GM12865 (cell line): ENCODE measurements around the gene TRIM28.

ENCODE experiments used
- DNase-seq: peaks from one replicate; pipeline ENCODE4 v3.0.0; 2010; ENCODE audit warnings: low read depth
- H3K4me3 ChIP-seq: 2 replicates; pipeline ENCODE4 v1.5.1; 2011; ENCODE audit warnings: mild to moderate bottlenecking, low read depth, low read length, control low read depth
- TF ChIP-seq, protein P1 (sequence below): IDR thresholded peaks from 2 replicates; pipeline ENCODE4 v1.5.1; 2011; ENCODE audit warnings: low read length, control low read depth, low read depth, inconsistent platforms; ENCODE audit not compliant: insufficient read depth; ENCODE audit errors: missing control alignments

The TRIM28 gene

DNA sequence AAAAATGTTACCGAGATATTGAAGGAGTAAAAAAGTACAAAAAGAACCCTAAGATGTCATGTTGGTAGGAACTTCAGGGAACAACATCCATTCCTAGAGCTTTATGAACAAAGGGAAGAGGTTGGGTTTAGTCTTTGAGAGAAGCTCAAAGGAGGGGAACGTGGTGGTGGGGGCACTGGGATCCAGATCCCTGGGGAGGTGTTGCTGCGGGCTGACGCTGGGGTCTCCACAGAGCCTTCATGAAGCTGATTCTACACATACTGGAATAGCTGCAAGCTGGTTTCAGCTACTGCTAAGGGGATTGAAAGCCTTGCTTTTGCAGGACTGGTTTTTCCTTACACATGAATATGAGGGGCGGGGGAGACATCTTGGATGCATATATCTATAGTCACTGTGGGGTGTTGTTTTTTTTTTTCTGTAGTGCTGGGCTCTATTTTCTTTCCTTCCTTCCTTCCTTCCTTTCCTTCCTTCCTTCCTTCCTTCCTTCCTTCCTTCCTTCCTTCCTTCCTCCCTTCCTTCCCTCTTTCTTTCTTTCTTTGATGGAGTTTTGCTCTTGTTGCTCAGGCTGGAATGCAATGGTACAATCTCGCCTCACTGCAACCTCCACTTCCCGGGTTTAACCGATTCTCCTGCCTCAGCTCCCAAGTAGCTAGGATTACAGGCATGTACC lies 35.7 kb downstream of the TRIM28 start:
- TF ChIP-seq, protein P1, sequence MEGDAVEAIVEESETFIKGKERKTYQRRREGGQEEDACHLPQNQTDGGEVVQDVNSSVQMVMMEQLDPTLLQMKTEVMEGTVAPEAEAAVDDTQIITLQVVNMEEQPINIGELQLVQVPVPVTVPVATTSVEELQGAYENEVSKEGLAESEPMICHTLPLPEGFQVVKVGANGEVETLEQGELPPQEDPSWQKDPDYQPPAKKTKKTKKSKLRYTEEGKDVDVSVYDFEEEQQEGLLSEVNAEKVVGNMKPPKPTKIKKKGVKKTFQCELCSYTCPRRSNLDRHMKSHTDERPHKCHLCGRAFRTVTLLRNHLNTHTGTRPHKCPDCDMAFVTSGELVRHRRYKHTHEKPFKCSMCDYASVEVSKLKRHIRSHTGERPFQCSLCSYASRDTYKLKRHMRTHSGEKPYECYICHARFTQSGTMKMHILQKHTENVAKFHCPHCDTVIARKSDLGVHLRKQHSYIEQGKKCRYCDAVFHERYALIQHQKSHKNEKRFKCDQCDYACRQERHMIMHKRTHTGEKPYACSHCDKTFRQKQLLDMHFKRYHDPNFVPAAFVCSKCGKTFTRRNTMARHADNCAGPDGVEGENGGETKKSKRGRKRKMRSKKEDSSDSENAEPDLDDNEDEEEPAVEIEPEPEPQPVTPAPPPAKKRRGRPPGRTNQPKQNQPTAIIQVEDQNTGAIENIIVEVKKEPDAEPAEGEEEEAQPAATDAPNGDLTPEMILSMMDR = no peak
- no peak overlapping the region for H3K4me3 ChIP-seq
- DNase-seq = no peak

DNA sequence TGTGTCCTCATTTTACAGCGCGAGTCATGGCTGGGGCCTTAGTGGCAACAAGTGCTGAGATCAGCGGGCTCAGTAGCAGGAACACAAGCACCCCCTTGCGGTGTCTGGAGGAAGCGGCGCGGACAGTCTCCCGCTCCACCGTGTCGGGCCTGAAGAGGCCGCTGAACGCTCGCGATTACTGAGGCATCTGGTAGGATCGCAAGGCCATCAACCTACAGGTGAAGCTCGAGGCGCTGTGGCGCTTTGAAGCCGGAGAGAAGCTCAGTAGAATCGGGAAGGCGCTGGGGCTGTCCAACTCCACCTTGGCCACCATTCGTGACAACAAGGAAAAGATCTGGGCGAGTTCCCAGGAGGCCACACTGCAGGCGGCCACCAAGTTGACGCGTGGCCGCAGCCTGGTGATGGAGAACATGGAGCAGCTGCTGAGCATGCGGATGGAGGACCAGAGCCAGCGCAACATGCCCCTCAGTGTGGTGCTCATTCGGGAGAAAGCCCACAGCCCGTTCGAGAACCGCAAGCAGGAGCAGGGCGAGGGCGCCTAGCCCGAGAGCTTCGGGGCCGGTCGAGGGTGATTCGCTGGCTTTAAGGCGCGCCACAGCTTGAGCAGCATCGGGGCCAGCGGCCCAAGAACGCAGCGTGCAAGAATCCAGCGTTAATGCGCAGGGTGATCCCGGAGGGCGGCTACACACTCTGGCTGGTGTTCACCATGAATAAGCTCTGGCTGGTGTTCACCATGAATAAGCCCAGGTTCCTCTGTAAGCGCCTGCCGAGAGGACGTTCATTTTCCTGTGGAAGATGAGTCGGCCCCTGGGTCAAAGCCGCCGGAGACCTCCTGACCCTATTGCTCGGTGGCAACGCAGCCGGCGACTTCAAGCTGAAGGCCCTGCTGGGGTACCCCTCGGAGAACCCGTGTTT lies 37.6 kb downstream of the TRIM28 start:
- TF ChIP-seq, protein P1 = peak; percentile 98
- no peak overlapping the region for H3K4me3 ChIP-seq
- peak; percentile 92 for DNase-seq

DNA sequence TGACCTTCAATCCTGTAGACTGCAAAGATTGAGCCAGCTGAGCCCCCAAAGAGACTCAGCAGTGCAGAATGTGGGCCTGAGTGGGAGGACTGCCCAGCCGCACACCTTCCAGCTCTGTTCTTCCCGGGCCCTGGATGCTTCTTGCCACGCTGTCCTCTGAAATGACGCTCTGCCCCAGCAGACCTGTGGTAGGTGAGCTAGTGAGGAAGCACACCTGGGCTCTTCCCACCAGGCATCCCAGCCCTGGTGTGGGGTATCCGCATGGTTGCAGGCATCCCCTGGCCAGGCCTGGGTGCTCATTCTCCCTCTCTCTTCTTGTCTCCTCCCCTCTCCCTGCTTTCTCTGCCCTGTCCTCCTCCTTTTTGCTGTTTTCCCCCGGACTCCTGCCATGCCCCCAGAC lies 39.1 kb downstream of the TRIM28 start:
- TF ChIP-seq, protein P1 = no peak
- H3K4me3 ChIP-seq = no peak overlapping the region
- no peak for DNase-seq

DNA sequence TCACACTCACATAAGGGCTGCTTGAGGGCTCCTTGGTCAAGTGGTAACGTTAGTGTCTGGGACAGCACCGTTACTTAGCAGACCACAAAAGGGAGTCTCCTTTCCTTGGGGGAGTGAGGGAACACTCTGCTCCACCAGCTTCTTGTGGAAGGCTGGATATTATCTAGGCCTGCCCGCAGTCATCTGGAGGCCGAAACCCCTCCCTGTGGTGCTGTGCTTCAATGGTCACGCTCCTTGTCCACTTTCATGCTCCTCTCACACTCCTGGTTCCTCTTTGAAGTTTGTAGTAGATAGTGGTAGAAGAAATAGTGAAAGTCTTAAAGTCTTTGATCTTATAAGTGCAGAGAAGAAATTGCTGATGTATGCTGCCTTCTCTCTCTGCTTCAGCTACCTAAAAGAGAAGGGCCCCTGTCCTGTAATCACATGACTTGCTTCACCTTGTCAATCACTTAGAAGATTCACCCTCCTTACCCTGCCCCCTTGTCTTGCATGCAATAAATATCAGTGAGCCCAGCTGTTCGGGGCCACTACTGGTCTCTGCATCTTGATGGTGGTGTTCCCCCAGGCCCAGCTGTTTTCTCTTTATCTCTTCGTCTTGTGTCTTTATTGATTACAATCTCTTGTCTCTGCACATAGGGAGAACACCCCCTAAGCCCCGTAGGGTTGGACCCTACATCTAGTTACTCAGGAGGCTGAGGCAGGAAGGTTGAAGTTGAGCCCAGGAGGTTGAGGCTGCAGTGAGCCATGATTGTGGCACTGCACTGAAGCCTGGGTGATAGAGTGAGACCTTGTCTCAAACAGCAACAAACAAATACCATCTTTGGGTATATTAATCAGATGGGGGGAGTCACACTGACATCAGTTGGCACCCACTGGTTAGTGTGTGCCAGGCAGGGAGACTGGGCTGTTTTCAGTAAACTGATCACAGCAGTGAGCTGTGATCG lies 40.9 kb downstream of the TRIM28 start:
- H3K4me3 ChIP-seq = no peak overlapping the region
- DNase-seq = no peak
- TF ChIP-seq, protein P1 = no peak

DNA sequence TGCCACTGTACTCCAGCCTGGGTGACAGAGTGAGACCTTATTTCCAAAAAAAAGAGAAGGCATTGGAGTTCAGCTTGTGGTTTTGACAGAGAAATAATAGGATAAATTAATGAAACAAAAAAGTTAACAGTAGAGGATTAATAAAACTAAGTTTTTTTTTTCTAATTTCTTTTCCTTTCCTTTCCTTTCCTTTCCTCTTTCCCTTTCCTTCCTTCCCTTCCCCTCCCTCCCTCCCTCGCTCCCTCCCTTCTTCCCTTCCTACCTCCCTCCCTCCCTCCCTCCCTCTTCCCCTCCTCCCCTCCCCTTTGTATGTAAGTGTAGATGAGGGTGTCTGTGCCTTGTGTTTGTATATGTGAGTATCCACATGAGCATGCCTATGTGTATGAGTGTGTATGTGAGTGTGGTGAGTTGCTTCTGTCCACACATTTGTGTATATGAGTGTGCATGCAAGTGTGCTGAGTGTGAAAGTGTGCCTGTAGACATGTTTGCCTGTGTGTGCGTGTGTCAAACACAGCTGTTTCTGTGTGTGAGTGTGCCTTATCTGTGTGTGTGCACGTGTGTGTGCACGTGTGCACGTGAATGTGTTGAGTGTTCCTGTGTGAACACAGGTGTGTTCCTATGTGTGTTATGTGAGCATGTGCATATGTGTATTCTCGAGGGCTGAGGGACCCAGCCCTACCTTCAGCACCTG lies 41.7 kb downstream of the TRIM28 start:
- H3K4me3 ChIP-seq = no peak overlapping the region
- DNase-seq = no peak
- TF ChIP-seq, protein P1 = no peak
